ENCODE data around the gene ST7. TPM values are rescaled to one million over a fixed set of nuclear protein-coding genes. Genes with fewer than 3 reads are reported as not detected.
A peak's percentile ranks its signal among the peaks of the same experiment; 100 is the strongest.
"Not testable (repeated sequence)": the region's sequence is repeated elsewhere in the genome, so short reads cannot be mapped to it uniquely, and the experiment has no call there.

The ST7 gene
- total and polyA plus RNA-seq, 2 donors (not counting 3 experiments of a cell fraction or from before 2014, with no cell fraction given) = 18.6 to 24.9 TPM

- TF ChIP-seq MYC (IDR thresholded peaks at IDR 0.05; ENCODE audit: low read depth, low read length) = no peak
- TF ChIP-seq MAX (IDR thresholded peaks at IDR 0.05; ENCODE audit: insufficient read depth, insufficient read length) = no peak
- TF ChIP-seq JUN (IDR thresholded peaks at IDR 0.05; ENCODE audit: borderline replicate concordance, insufficient read depth, insufficient read length, low read depth) = peak; percentile 5
- TF ChIP-seq EZH2 (IDR thresholded peaks at IDR 0.05; ENCODE audit: borderline replicate concordance, low read depth, low read length, severe bottlenecking) = no peak
- Histone ChIP-seq H4K20me1 (replicated peaks; ENCODE audit: control insufficient read depth, extremely low read depth, insufficient read depth, low read length) (no peaks in the 10 kb centered on the region), H3K27me3 (ENCODE audit: control insufficient read depth in 2 of 2, insufficient read depth in 2 of 2, low read length in 2 of 2) (no peaks in the 10 kb centered on the region), H3K4me3 (replicated peaks in 1 of 3; ENCODE audit: insufficient read depth in 1 of 3, low read depth in 1 of 3, low read length in 3 of 3) (peak overlapping the region in 1 of 3 experiments; percentile 27), H2AFZ (ENCODE audit: low read depth, low read length) (no peak overlapping the region), H3K79me2 (ENCODE audit: control insufficient read depth, insufficient read depth, low read length) (peaks cover 29% of the 10 kb centered on the region), H3K9me3 (replicated peaks; ENCODE audit: control insufficient read depth, insufficient read depth, low read length) (no peaks in the 10 kb centered on the region), H3K9me1 (replicated peaks; ENCODE audit: control insufficient read depth, extremely low read depth, insufficient read depth, low read length) (no peaks in the 10 kb centered on the region), H3K4me1 (ENCODE audit: control insufficient read depth, extremely low read depth, insufficient read depth, low read length) (peaks cover 22% of the 10 kb centered on the region), H3K27ac (ENCODE audit: insufficient read depth, low read depth, low read length) (peak overlapping the region; percentile 75), H3K4me2 (ENCODE audit: insufficient read depth, low read length) (peak overlapping the region; percentile 80), H3K36me3 (ENCODE audit: control insufficient read depth in 2 of 2, extremely low read depth in 1 of 2, insufficient read depth in 2 of 2, low read length in 2 of 2) (no peaks in the 10 kb centered on the region), H3K9ac (replicated peaks; ENCODE audit: extremely low read depth, insufficient read depth, low read length) (peak overlapping the region; percentile 57)
- POLR2A ChIA-PET = no interaction called here
- intact Hi-C loops (cut with micrococcal nuclease) = loop anchor here (5.0 kb wide), 1 partner anchor 154 kb away; no protein-coding TSS in a partner anchor
- DNase-seq (ENCODE audit: low read depth, low spot score) (peak; percentile 83), FAIRE-seq (peak; percentile 83)
- no TSS peak for BruUV-seq (replicated peaks)
- dilution Hi-C loops (cut with MboI; ENCODE audit: extremely low pct_ligation_motif_present, low sequenced_read_pairs) = no loop called here
- CTCF ChIA-PET = interaction anchor here (1.0 to 2.0 kb wide), 3 partner anchors 17 to 101 kb away, joined by 4 to 7 read pairs (median 5); no protein-coding TSS in a partner anchor
Observed at GRCh38 chr7:117025891-117026290, 72.6 kb downstream of the ST7 start.

GRCh38 chr7:117030346-117030745 lies 77.0 kb downstream of the ST7 start:
- H3K79me2 ChIP-seq (ENCODE audit: control insufficient read depth, insufficient read depth, low read length) = peaks cover 18% of the 10 kb centered on the region

GRCh38 chr7:117030793-117031192 lies 77.5 kb downstream of the ST7 start:
- H3K4me3 ChIP-seq (replicated peaks in 1 of 3; ENCODE audit: insufficient read depth in 1 of 3, low read depth in 1 of 3, low read length in 3 of 3); dilution Hi-C loops (cut with MboI; ENCODE audit: extremely low pct_ligation_motif_present, low sequenced_read_pairs); H3K9me3 ChIP-seq (replicated peaks; ENCODE audit: control insufficient read depth, insufficient read depth, low read length); H3K9ac ChIP-seq (replicated peaks; ENCODE audit: extremely low read depth, insufficient read depth, low read length); CTCF ChIA-PET; FAIRE-seq; DNase-seq (ENCODE audit: low read depth, low spot score); H3K9me1 ChIP-seq (replicated peaks; ENCODE audit: control insufficient read depth, extremely low read depth, insufficient read depth, low read length); H3K27ac ChIP-seq (ENCODE audit: insufficient read depth, low read depth, low read length); H3K36me3 ChIP-seq (ENCODE audit: control insufficient read depth in 2 of 2, extremely low read depth in 1 of 2, insufficient read depth in 2 of 2, low read length in 2 of 2); H2AFZ ChIP-seq (ENCODE audit: low read depth, low read length); BruUV-seq (replicated peaks); H3K4me2 ChIP-seq (ENCODE audit: insufficient read depth, low read length); POLR2A ChIA-PET; intact Hi-C loops (cut with micrococcal nuclease); H3K27me3 ChIP-seq (ENCODE audit: control insufficient read depth in 2 of 2, insufficient read depth in 2 of 2, low read length in 2 of 2); H4K20me1 ChIP-seq (replicated peaks; ENCODE audit: control insufficient read depth, extremely low read depth, insufficient read depth, low read length): not testable (repeated sequence)
- H3K4me1 ChIP-seq (ENCODE audit: control insufficient read depth, extremely low read depth, insufficient read depth, low read length) = peaks cover 24% of the 10 kb centered on the region
- H3K79me2 ChIP-seq (ENCODE audit: control insufficient read depth, insufficient read depth, low read length) = peaks cover 18% of the 10 kb centered on the region

More at GRCh38 chr7:117030346-117030745, 77.0 kb downstream of the ST7 start:
- H3K9me1 ChIP-seq (replicated peaks; ENCODE audit: control insufficient read depth, extremely low read depth, insufficient read depth, low read length); CTCF ChIA-PET; dilution Hi-C loops (cut with MboI; ENCODE audit: extremely low pct_ligation_motif_present, low sequenced_read_pairs); H3K4me3 ChIP-seq (replicated peaks in 1 of 3; ENCODE audit: insufficient read depth in 1 of 3, low read depth in 1 of 3, low read length in 3 of 3); intact Hi-C loops (cut with micrococcal nuclease); DNase-seq (ENCODE audit: low read depth, low spot score); H3K36me3 ChIP-seq (ENCODE audit: control insufficient read depth in 2 of 2, extremely low read depth in 1 of 2, insufficient read depth in 2 of 2, low read length in 2 of 2); POLR2A ChIA-PET; BruUV-seq (replicated peaks); H3K9me3 ChIP-seq (replicated peaks; ENCODE audit: control insufficient read depth, insufficient read depth, low read length); H2AFZ ChIP-seq (ENCODE audit: low read depth, low read length); FAIRE-seq; H3K27ac ChIP-seq (ENCODE audit: insufficient read depth, low read depth, low read length); H3K9ac ChIP-seq (replicated peaks; ENCODE audit: extremely low read depth, insufficient read depth, low read length); H3K27me3 ChIP-seq (ENCODE audit: control insufficient read depth in 2 of 2, insufficient read depth in 2 of 2, low read length in 2 of 2); H3K4me2 ChIP-seq (ENCODE audit: insufficient read depth, low read length); H4K20me1 ChIP-seq (replicated peaks; ENCODE audit: control insufficient read depth, extremely low read depth, insufficient read depth, low read length): not testable (repeated sequence)
- H3K4me1 ChIP-seq (ENCODE audit: control insufficient read depth, extremely low read depth, insufficient read depth, low read length) = peaks cover 24% of the 10 kb centered on the region

All from endothelial cell of umbilical vein (primary cell).